DMS53 treated with DMSO at 0.1 percent for 48 hours (cell line): ENCODE measurements around the gene PFKFB1.

Source experiments
- DNase-seq: peaks from one replicate; lab custom pipeline; 2025; ENCODE audit not compliant: unreplicated experiment; lab: John Stamatoyannopoulos, UW

Gene PFKFB1

DNA sequence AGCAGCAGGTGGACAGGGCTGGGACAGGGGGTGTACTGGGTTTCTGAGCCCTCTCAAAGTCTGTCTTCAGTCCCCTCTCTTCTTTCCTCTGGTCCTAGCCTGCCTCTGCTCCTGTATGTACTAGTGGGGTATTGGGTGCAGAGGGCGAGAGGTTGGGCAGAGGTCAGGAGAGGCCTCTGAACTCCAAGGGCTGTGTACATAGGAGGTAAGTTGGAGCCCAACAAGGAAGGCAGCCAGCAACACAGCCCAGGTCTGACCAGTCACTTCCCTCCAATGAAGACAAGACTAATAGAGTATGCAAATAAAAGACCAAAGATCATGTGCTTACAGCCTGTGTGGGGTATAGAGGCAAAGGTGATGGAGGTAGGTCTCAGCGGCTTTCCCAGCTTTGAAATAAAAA is at the start of gene PFKFB1:
Gene PFKFB1 (minus strand): TSS at position 90 of the 400 bp plus-strand sequence. CDS start 181 bp downstream, outside the sequence.
- DNase-seq: no peak

DNA sequence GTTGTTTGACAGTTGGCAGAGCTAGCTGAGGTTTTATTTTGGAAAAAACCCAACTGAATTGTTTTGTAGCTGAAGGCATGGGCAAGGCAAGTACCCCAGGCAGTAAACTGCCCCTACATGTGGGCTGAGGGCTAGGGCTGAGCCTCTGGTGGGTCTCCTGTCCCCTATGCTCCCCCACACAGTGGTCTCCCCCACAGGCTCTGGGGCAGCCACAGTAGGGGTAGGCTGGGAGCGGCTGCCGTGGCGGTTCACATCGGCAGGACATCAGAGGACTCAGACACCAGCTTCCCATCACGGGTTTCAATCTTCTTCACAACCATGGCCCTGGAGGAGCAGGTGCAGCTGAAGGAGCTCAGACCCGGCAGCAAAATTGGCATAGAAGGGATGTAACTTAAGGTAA is 47.5 kb upstream of the PFKFB1 start:
- DNase-seq: no peak

DNA sequence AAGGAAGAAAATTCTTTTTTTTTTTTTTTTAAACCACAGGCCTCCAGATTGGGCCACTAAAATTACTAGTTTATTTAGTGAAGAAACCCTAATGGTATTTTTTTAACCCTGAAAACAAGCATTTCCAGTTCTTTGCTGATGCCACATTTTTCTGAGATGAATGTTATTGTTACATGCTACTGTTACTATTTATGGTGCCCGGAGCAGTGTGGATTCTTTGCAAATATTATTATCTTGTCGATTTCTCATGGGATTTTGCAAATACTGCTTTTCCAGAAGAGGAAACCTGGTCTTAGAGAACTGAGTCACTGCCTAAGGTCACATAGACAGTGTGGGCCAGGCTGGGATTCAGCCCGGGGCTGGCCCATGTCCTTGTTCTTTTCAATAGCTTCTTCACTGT is 45.5 kb upstream of the PFKFB1 start:
- DNase-seq: no peak

DNA sequence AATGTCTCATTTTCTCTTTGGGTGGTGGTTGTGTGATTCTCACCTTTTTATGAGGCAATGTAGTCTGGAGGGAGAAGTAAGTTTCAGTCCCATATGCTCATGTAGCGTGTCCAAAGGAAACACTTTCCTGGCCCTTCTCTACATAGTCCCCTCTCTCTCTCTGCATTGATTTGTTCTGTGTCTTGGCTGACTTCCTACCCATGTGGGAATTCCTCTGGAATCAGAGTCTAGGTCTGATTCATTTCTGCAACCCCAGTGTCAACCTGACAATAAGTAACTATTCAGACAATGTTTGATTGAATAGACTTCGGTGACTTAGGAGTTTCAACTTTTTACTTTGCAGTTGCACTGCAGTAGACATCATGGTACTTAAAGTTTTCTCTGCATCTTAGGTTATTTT is 39.4 kb upstream of the PFKFB1 start:
- DNase-seq: no peak

DNA sequence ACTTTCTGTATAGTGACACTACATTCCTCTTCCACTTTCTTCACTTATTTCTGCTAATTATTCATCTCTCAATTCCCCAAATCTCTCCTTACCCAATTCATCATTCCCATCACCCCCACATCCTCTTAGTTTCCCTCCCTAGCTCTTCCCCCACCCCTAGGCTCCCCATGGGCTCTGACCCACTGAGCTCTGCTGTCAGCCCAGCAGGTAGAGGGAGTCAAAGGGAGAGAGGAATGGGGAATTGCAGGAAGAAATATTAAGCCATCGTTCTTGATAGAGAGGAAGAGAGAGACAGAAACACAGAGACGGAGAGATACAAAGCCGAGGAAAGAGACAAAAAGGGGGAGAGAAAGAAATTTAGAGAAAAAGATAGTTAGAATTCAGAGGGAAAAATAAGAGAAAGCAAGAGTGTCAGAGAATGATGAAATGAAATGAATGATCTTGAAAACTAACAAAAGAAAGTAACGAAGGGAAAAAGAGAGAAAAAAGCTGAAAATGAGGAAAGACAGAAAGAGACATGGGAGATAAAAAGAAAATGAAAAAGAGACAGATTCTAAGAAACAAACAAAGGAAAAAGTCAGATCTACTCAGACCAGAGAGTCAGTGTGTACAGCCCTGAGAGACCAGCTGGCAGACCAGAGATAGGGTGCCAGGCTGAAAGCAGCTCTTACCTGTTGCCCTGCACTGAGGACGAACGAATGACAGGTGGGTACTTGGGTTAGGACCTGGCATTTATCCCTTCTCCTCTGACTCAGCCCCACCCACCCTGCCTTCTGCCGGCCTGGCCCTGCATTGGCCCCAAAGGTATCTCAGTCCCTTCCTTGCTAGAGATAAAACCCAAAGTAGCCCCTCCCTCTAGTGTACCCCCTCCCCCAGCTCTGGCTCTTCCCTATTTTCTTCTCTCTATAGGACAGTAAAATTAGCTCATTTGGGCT is 36.5 kb upstream of the PFKFB1 start, which contains the start of gene ALAS2:
Gene ALAS2 (minus strand): TSS at position 707 of the 935 bp plus-strand sequence. CDS start 4,977 bp downstream, outside the sequence.
- DNase-seq: no peak

DNA sequence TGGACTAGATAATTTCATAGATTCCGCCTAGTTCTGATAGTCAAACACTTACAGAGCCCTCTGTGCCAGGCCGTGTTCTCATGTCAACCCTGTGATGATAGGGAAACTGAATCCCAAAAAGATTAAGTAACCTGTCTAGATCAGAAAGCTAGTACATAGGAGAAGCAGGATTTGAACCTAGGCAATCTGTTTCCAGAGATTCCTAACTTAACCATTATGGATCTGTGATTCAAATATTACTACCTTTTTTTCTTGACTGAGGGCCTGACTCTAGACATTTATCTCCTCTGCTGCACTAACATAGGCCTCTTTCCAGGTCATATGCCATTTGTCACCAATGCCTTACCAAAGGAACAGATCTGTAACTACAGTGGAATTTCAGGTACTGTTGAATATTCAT is 35.3 kb upstream of the PFKFB1 start:
- no peak for DNase-seq

DNA sequence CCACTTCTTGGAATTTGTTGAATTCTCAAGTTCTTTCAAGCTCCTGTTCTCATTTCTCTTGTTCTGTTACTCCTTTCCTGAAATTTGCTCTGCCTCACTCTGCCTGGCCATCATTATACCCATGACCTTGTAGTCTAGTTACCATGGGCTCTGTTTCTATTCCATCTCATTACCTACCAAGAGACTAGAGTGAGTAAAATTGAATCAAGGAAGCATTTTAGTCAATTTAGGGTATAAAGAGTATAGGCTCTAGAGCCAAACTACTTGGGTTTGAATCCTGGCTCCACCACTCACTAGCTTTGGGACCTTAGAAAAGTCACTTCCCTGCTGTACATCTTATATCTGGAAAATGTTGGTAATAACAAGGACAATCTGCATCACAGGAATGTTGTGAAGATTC is 34.6 kb upstream of the PFKFB1 start:
- DNase-seq: no peak

DNA sequence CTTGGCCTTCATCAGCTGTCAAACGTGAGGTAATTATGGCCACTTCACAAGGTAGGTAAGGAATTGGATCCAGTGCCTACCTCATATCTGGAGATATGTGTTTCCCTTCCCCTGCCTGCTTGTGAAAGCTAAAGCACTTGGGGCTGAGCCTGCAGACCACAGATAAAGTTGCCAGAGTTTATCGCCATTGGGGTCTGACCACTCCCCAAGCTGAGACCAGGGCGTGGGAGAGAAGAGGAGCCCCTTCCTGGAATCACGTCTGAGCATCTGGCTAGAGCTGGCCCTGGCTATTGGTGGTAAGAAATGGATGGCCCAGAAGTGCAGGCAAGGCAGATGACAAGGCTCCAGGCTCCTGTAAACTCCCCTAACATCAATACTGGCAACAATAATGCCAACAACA is 34.1 kb upstream of the PFKFB1 start:
- no peak for DNase-seq

DNA sequence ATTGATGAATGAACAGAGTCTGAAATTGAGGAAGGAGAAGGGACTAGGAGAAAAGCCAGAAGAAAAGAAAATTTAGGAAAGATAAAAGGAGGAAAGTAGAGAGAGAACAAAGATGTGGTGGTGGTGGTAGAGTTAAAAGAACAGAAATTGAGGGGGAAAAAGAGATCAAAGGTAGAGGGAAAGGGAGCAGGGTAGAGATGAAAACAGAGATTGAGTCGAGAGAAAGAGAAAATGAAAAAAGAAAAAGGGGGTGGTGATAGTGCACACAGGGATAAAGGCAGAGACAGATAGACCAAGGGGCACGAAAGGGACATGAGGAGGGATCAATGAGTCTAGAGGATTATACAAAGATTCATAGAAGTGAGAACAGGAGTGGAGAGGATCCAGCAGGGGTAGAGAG is 32.9 kb upstream of the PFKFB1 start:
- no peak for DNase-seq

DNA sequence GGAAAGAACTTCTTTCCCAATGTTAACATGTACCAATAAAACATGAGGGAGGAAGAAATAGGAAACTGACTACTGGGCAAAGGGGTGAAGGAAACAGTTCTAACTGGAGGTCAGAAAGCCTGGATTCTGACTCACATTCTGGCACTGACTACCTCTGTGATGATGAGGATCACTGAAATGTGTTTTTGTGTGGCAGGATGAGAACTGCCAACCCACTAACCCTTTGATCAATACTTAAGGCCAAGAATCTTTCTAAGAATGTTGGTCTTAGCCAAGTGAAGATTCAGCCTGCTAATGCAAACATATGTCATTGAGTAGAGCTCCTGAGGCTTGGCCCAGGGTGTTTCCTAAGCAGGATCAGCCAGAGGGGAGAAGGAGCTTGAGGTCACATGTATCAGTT is 32.2 kb upstream of the PFKFB1 start:
- DNase-seq: no peak

DNA sequence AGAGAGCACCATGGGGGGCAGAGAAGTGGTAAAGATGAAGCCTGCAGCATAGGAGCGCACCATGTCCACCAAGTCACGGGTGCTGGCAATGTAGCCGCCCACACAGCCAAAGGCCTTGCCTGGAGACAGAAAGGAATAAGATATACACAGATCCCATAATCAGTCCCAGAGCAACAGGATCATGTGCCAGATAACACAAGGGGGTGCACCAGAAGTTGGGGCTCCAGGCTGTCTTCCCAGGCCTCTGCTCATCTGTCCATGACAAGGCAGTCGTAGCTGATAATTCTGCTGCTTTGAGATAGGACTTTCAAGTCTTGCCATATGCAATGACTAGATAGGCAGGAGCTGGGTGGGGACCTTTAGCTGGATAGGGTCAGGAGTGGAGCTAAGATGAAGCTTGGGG is 20.9 kb upstream of the PFKFB1 start:
- DNase-seq: no peak

DNA sequence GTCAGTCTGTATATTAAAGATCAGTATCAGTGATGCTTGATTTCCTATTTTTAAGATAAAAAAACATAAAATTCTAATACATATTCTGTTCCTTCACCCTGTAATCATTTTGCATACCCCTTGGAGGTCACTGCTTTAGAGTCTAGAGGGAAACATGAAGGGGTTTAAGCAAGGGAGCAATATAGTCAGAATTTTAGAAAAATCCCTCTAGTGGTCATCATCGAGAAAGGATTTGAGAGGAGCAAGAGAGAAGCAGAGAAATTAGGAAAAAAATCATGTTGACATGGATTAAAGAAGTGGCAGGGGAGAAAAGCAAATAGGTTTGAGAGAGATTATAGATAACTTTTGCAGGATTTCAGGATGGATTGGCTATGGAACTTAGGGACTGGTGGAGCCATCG is 17.3 kb upstream of the PFKFB1 start:
- no peak for DNase-seq

DNA sequence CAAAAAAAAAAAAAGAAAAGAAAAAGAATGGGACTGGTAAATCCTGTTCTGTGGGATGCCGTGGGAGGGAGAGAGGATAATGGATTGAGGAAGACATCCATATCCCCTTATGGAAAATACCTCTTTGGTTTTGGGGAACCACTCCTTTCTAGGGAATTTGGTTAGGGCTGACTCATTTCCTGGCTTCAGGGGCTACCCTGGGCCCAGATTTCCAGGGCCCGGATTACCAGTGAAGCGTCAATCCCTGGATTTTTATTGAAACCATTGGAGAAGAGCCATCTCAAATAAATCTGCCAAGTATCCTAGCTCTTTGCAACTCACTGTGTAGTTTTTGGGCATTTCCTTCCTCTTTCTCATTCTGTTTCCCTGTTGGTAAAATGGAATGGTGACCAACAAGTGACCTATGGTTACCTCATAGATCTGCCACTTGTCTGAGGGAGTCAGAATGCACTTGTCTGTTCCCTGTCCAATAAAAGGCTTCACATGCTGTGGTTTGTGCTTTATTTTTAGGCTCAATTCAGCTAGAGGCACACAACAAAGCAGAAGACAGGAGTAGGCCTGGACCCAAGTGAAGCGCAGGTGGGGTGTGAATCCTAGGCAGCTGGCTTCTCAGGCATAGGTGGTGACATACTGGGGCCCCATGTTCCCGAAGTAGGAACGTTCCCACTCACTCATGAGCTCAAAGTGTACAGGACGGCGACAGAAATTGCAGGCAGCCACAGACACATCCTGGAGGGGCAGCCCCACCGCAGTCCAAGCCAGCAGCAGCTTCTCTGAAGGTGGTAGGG is 14.8 kb upstream of the PFKFB1 start:
- DNase-seq: no peak

DNA sequence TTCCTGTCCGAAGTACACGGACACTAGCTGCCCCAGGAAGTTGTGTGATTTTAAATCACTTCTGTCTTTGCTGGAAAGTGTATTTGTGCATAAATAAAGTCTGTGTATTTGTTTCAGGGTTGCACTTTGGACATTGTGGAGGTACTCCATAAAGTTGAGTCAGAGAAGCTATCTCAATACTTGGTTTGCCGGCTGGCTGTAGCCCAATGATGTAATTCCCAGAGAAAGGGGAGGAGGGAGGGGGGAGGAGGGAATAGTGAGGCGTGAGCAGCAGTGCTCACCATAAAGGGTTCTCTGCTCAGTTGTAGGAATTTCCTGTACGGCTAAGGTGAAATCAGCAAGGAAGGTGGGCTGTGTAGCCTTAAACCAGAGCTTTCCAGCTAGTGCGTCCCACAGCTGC is 13.7 kb upstream of the PFKFB1 start:
- DNase-seq: no peak

DNA sequence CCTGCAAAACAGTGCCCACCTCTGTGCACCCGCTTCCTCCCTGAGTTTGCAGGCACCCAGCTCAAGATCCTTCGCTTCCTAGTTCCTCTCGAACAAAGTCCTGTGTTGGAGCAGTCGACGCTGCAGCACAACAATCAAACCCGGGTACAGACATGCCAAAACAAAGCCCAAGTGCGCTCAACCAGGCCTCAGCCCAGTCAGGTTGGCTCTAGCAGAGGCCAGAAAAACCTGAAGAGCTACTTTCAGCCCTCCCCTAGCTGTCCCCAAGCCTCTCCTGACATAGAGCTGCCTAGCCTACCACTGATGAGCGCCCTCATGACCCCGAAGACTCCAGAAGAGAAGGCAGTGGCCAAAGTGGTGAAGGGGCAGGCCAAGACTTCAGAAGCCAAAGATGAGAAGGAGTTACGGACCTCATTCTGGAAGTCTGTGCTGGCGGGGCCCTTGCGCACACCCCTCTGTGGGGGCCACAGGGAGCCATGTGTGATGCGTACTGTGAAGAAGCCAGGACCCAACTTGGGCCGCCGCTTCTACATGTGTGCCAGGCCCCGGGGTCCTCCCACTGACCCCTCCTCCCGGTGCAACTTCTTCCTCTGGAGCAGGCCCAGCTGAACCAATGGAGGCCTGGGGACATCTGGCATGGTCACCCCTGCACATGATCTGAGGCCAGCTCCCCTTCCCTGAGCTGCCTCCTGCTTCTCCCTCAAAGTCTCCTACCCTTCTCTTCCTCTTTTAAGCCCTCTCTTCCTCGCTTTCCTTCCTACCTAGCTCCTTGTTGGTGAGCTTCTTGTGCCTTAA is 13.0 kb upstream of the PFKFB1 start:
- no peak for DNase-seq

DNA sequence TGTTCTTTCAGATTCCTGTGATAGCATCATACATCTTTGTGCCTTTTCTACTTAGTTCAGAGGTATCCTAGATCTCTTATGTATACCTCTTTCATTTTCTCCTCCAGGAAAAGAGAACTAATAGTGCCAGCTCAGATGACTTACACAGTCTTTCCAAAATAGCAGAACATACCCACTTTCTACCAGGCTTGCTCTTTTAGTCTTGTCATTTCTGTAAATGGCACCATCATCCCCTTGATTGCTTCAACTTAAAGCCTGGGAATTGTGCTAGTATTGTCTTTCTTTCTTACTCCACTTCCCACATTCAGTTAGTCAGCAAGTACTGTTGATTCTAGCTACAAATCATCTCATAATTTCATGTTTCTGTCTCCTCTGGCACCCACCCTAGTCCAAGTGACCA is 11.3 kb upstream of the PFKFB1 start:
- no peak for DNase-seq

DNA sequence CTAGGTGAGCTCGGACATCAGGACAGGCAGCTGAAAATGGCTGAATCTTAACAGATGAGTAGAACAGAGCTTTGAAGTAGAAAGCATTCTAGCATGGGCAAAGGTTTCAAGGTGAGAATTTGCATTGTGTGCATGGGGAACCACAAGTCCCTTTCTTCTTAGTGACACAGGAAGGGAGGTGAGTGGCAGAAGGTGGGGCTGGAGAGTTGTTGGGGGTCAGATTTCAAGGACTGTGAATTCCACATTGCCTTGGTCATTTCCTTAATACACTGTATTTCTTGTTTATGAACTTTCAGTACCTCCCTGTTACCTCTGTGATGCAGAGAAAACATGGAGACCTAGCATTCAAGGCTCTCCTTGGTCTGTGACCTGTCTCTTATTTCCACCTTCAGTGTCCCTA is 10.2 kb upstream of the PFKFB1 start:
- DNase-seq: no peak

DNA sequence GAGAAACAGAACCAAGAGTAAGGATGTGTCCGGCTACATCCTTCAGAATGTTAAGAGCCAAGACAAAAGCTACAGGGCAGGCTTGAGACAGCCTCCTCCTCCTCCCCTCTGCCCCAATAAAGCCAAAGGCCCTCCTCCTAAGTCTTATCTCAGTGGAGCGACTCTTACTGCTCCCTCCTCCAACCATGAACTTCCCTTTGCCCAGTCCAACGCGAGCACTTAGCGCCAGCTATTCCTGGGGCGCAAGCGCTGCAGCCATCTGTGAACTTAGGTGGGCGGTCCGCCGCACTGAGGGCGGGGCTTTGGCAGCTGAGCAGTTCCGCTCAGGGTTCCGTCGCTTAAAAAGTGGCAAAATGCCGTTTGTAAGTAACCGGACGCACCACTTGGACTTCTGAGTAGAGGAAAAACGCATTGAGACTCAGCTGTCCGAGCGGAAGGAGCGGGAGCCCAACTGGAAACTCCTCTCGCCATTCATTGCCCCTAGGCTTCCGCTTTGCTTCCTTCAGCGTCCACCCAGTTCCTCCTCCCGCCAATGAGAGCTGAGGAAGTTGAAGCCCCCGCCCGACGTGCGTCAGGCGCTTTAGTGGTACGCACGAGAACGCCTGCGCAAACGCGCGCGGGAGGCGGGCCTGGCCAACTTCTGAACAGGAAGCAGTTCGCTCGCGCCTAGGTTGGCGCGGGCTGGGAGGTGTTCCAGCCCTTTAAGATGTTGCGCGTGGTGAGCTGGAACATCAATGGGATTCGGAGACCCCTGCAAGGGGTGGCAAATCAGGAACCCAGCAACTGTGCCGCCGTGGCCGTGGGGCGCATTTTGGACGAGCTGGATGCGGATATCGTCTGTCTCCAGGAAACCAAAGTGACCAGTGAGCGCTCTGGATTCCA is 6.0 kb upstream of the PFKFB1 start, which contains the start of gene APEX2:
Gene APEX2 (plus strand): TSS at position 647 of the 882 bp plus-strand sequence. CDS start 60 bp downstream, at position 707.
- DNase-seq: peak; percentile 89

DNA sequence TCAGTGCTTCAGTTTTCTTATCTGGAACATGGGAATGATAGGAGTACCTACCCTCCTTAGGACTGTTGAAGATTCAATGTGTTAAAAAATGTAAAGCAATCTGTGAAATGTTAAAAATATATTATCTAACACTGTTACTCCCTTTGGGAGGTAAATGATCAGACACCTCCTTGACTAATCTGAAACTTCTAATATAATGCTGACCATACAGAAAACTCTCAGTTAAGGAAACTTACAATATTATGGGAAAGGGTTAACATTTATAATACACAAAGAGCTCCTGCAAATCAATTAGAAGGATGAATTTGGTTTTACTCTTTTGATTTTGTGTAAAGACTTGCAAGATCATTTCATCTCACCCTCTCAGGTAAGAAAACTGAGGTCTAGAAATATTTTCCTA is 1.6 kb upstream of the PFKFB1 start:
- DNase-seq: no peak
